Keratinocyte (primary cell): ENCODE measurements around the gene OPRD1.

Experiments used
- EZH2 ChIP-seq: IDR thresholded peaks from one replicate; pipeline ENCODE4 v1.6.1; 2012; ENCODE audit warnings: inconsistent platforms, mild to moderate bottlenecking, low read length, moderate library complexity
- TF ChIP-seq, protein P1 (sequence below), 3 experiments: IDR thresholded peaks in 1 of 3; conservative IDR thresholded peaks in 1 of 3; optimal IDR thresholded peaks in 1 of 3; 2 replicates in 2 of 3; 3 replicates in 1 of 3; pipeline versions ENCODE3 to v1.5.1; 2011; ENCODE audit warnings: low read length in 3 of 3, mild to moderate bottlenecking in 3 of 3, moderate library complexity in 2 of 3, control low read depth in 1 of 3, inconsistent platforms in 1 of 3; ENCODE audit not compliant: insufficient read depth in 2 of 3; ENCODE audit errors: extremely low read depth in 1 of 3

DNA sequence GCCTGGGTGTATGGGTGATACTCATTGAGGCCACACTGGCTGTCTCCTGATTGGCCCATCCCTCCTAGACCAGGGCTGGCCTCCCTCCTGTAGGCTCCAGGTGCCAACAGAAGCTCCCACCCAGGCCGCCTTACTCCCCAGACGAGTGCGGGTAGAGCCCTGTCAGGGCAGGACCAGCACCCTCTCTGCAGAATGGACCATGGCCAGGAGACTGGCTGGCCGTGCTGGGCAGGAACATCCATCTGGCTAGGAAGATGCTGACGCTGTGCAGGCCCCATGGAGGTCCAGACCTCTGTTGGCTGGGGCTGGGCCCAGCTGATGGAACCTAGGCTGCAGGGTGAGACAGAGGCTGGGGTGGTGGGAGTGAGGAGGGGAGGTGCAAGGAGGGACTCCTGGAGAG is 77.4 kb downstream of the OPRD1 start:
- TF ChIP-seq, protein P1, sequence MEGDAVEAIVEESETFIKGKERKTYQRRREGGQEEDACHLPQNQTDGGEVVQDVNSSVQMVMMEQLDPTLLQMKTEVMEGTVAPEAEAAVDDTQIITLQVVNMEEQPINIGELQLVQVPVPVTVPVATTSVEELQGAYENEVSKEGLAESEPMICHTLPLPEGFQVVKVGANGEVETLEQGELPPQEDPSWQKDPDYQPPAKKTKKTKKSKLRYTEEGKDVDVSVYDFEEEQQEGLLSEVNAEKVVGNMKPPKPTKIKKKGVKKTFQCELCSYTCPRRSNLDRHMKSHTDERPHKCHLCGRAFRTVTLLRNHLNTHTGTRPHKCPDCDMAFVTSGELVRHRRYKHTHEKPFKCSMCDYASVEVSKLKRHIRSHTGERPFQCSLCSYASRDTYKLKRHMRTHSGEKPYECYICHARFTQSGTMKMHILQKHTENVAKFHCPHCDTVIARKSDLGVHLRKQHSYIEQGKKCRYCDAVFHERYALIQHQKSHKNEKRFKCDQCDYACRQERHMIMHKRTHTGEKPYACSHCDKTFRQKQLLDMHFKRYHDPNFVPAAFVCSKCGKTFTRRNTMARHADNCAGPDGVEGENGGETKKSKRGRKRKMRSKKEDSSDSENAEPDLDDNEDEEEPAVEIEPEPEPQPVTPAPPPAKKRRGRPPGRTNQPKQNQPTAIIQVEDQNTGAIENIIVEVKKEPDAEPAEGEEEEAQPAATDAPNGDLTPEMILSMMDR (optimal IDR thresholded peaks at IDR 0.05 in 1 of 3, IDR thresholded peaks at IDR 0.05 in 1 of 3, conservative IDR thresholded peaks at IDR 0.05 in 1 of 3; ENCODE audit: extremely low read depth in 1 of 3, insufficient read depth in 2 of 3, low read length in 3 of 3): no peak
- no peak for TF ChIP-seq EZH2
